IPS DF 6.9 (cell line): ENCODE measurements around the gene USP6NL.

Experiments
- DNase-seq: peaks from one replicate; pipeline ENCODE4 v3.0.0-alpha.2; 2013; ENCODE audit warnings: low read depth, low spot score
- H3K27ac ChIP-seq: one replicate; pipeline ENCODE4 v1.5.1; 2013; ENCODE audit warnings: low read length, control low read depth
- H3K27me3 ChIP-seq: 2 replicates; pipeline ENCODE4 v1.6.1; 2013; ENCODE audit warnings: mild to moderate bottlenecking, low read length; ENCODE audit not compliant: control insufficient read depth, insufficient read depth
- H3K36me3 ChIP-seq: 2 replicates; pipeline ENCODE4 v1.6.1; 2013; ENCODE audit warnings: low read length; ENCODE audit not compliant: control insufficient read depth, insufficient read depth
- H3K4me1 ChIP-seq: 2 replicates; pipeline ENCODE4 v1.6.1; 2013; ENCODE audit warnings: low read length; ENCODE audit not compliant: control insufficient read depth, insufficient read depth
- H3K4me3 ChIP-seq: 2 replicates; pipeline ENCODE4 v1.5.1; 2013; ENCODE audit warnings: mild to moderate bottlenecking, low read length
- H3K9me3 ChIP-seq: 2 replicates; pipeline ENCODE4 v1.6.1; 2013; ENCODE audit warnings: low read length, inconsistent platforms; ENCODE audit not compliant: control insufficient read depth, insufficient read depth
- WGBS: extraction: QIAGEN DNeasy Blood & Tissue Kit; methylation state at CpG from one replicate; pipeline ENCODE4 v1.1.7; 2013; ENCODE audit warnings: mixed read lengths, missing lambda C conversion rate; ENCODE audit not compliant: insufficient read length, insufficient coverage; 5-methylcytosine and 5-hydroxymethylcytosine counted together

The USP6NL gene

DNA sequence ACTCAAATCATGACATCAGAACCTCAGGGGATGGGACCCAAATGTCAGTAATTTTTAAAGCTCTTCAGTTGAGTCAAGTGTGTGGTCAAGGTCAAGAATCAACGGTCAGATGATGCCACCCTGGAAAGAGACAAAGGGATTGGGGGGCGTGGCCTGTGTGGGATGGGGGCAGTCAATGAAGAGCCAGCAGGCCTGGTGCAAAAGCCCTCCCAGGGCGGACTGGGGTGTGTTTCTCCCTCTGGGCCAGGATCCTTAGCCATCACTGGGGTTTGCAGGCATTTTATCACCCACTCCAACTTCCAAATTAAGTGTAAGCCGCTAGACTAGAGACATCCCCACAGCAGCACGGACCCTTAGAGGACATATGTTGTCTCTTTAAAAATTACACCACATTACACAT lies 204.7 kb downstream of the USP6NL start:
- Histone ChIP-seq H3K4me3 (no peak overlapping the region), H3K36me3 (no peaks in the 10 kb centered on the region), H3K9me3 (no peaks in the 10 kb centered on the region), H3K4me1 (no peaks in the 10 kb centered on the region; the same call in 1 of the 2 replicates), H3K27ac (no peak overlapping the region), H3K27me3 (no peaks in the 10 kb centered on the region; the same call in 1 of the 2 replicates)
- DNase-seq = no peak
- WGBS = no CpG with 5 or more reads among the region's 5 CpGs

DNA sequence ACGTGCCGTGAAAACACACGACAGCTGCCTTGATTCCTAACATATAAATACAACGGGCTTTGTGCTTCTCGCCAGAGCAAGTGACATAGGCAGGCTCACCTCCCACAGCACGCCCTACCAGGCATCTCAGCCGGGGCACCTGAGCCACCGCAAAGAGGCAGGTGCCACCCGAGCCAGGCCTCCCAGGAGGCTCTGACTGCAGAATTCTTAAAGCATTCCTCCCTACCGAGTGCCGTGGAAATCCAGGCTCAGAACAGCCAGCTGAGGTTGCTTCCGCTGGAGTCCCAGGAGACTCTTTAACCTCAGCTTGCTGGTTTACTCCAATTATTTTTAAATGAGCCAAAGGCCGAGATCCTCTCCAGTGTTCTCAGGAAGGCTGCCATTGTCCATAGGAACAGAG lies 206.5 kb downstream of the USP6NL start:
- H3K9me3 ChIP-seq = no peaks in the 10 kb centered on the region
- H3K4me3 ChIP-seq = no peak overlapping the region
- DNase-seq = no peak
- peaks cover 2% of the 10 kb centered on the region; the same call in 1 of the 2 replicates for H3K4me1 ChIP-seq
- H3K27me3 ChIP-seq = no peaks in the 10 kb centered on the region; the same call in 1 of the 2 replicates
- H3K27ac ChIP-seq = no peak overlapping the region
- WGBS = no CpG with 5 or more reads among the region's 13 CpGs
- no peaks in the 10 kb centered on the region for H3K36me3 ChIP-seq
